Measurements from ENCODE around the gene EVA1B. TPM values are rescaled to one million over a fixed set of nuclear protein-coding genes. Genes with fewer than 3 reads are reported as not detected.

The EVA1B gene
- polyA plus RNA-seq, 1 experiment: 133 TPM

DNA sequence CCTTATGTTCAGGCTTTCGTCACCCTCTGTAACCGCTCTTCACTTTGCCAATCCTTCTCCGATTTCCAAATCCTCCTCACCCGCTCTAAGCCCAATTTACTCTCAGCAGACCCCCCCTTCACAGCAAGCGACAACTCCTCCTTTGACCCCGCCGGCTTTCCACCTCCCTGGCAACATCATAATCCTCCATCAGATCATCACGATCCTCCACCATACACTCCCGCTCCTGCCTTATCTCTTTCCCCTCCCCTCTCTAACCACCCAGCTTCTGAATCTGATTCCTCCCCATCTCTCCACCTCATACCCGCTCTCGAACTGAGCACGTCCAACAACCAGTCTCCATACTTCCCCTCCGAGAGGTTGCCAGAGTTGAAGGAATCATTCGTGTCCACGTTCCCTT, 7.5 kb upstream of the EVA1B start:
- POLR2A ChIA-PET: no interaction called here
- DNase-seq (ENCODE audit: low read depth): no peak
- Histone ChIP-seq H3K27me3 (ENCODE audit: control insufficient read depth, insufficient read depth, low read length) (no peaks in the 10 kb centered on the region), H3K4me3 (ENCODE audit: low read depth, low read length) (no peak overlapping the region), H3K36me3 (ENCODE audit: control insufficient read depth, insufficient read depth, low read length) (peaks cover 3% of the 10 kb centered on the region)
- no peak for TF ChIP-seq CTCF (IDR thresholded peaks at IDR 0.05; ENCODE audit: insufficient read depth, low read depth, low read length)
- CTCF ChIA-PET: interaction anchor here (1.4 kb wide), 1 partner anchor 12 kb away, joined by 11 read pairs; no protein-coding TSS in a partner anchor

GRCh38 chr1:36329817-36330216, 6.4 kb upstream of the EVA1B start:
- ChIA-PET POLR2A (no interaction called here), CTCF (interaction anchor here (1.5 kb wide), 1 partner anchor 13 kb away, joined by 4 read pairs; no protein-coding TSS in a partner anchor)
- H3K4me3 ChIP-seq (ENCODE audit: low read depth, low read length): no peak overlapping the region
- H3K36me3 ChIP-seq (ENCODE audit: control insufficient read depth, insufficient read depth, low read length): peaks cover 3% of the 10 kb centered on the region
- TF ChIP-seq CTCF (IDR thresholded peaks at IDR 0.05; ENCODE audit: insufficient read depth, low read depth, low read length): no peak
- no peak for DNase-seq (ENCODE audit: low read depth)
- H3K27me3 ChIP-seq (ENCODE audit: control insufficient read depth, insufficient read depth, low read length): no peaks in the 10 kb centered on the region

DNA sequence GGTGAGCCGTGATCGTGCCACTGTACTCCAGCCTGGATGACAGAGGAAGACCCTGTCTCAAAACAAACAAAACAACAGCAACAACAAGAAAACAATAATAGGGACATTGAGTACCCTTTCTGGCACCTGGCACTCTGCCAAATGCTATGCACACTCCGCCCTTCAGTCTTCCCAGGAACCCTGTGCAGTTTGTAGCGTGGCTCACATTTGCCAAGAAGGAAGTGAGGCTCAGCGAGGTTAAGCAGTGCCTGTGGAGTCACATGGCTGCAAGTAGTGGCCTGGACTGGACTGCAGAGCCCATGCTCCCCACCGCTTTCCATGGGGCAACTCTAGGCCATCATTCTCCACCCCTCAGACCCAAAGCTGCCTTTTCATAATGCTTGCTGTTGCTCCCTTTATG, 5.3 kb upstream of the EVA1B start:
- H3K27me3 ChIP-seq (ENCODE audit: control insufficient read depth, insufficient read depth, low read length): no peaks in the 10 kb centered on the region
- TF ChIP-seq CTCF (IDR thresholded peaks at IDR 0.05; ENCODE audit: insufficient read depth, low read depth, low read length): no peak
- H3K4me3 ChIP-seq (ENCODE audit: low read depth, low read length): no peak overlapping the region
- POLR2A ChIA-PET: no interaction called here
- no peak for DNase-seq (ENCODE audit: low read depth)
- H3K36me3 ChIP-seq (ENCODE audit: control insufficient read depth, insufficient read depth, low read length): peaks cover 3% of the 10 kb centered on the region
- CTCF ChIA-PET: interaction anchor here (0.6 to 1.5 kb wide), 2 partner anchors 14 to 86 kb away, joined by 3 to 4 read pairs; no protein-coding TSS in a partner anchor

DNA sequence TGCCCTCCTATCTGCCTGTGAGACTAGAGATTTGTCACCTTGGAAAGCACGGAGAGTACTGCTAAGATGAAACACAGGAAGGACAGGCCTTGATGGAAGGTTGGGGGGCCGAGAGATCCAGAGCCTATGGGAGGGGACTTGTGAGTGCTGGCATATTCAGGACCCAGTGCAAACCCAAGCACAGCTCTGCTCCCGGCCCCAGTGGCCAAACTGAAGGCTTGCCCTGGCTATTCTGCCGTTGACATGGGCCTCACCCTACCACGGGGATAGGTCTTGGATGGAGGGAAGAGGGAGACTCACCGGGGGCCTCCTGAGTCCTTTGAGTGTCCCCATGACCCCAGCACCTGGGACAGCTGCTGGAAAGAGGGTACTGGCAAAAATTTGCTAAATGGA, 4.6 kb upstream of the EVA1B start:
- Histone ChIP-seq H3K4me3 (ENCODE audit: low read depth, low read length) (no peak overlapping the region), H3K36me3 (ENCODE audit: control insufficient read depth, insufficient read depth, low read length) (peaks cover 3% of the 10 kb centered on the region), H3K27me3 (ENCODE audit: control insufficient read depth, insufficient read depth, low read length) (no peaks in the 10 kb centered on the region)
- DNase-seq (ENCODE audit: low read depth): no peak
- ChIA-PET CTCF (interaction anchor here (2.4 kb wide), 1 partner anchor 14 kb away, joined by 16 read pairs; no protein-coding TSS in a partner anchor), POLR2A (no interaction called here)
- no peak for TF ChIP-seq CTCF (IDR thresholded peaks at IDR 0.05; ENCODE audit: insufficient read depth, low read depth, low read length)

DNA sequence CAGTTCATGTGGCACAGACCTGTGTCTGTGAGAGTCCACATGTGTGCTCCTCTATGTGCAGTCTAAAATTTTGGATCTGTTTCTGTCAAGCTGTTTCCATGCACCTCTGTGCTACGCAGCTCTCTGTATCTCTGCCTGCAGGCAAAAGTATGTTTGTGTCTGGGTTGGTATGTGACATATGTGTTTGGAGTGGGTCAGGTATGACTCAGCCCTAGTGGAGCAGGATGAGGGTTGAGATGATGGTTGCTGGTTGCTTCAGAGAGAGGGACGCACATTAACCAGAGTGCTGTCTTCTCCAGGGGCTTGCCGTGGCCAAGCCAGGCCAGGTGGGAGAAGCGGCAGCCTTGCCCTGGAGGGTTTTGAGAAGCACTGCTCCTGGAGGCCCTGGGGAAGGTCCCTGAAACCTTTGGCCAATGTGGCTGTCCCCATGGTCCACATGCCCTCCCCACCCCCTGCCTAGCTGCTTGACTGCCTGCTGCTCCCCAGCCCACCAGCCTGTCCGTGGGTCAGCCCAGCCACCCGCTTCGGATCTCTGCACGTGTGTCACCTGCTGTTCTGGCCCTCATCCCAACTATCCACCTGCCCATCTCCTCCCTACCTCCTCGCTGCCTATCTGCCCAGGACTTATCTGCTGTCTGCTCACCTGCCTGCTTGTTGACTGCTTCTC, 4.1 kb upstream of the EVA1B start:
- no peak for DNase-seq (ENCODE audit: low read depth)
- POLR2A ChIA-PET: no interaction called here

More for the DNA sequence above, 4.1 kb upstream of the EVA1B start:
- H3K36me3 ChIP-seq (ENCODE audit: control insufficient read depth, insufficient read depth, low read length): peaks cover 3% of the 10 kb centered on the region
- no peak for TF ChIP-seq CTCF (IDR thresholded peaks at IDR 0.05; ENCODE audit: insufficient read depth, low read depth, low read length)
- CTCF ChIA-PET: interaction anchor here (1.3 to 2.4 kb wide), 4 partner anchors 11 to 42 kb away, joined by 3 to 16 read pairs (median 4); no protein-coding TSS in a partner anchor
- no peak overlapping the region for H3K4me3 ChIP-seq (ENCODE audit: low read depth, low read length)
- H3K27me3 ChIP-seq (ENCODE audit: control insufficient read depth, insufficient read depth, low read length): no peaks in the 10 kb centered on the region

Data from BJ (cell line).